Measurements from ENCODE around the gene BMP3. TPM values are rescaled to one million over a fixed set of nuclear protein-coding genes. Genes with fewer than 3 reads are reported as not detected.

Gene BMP3
- total RNA-seq, 2 experiments from 2014 or later = not detected

DNA sequence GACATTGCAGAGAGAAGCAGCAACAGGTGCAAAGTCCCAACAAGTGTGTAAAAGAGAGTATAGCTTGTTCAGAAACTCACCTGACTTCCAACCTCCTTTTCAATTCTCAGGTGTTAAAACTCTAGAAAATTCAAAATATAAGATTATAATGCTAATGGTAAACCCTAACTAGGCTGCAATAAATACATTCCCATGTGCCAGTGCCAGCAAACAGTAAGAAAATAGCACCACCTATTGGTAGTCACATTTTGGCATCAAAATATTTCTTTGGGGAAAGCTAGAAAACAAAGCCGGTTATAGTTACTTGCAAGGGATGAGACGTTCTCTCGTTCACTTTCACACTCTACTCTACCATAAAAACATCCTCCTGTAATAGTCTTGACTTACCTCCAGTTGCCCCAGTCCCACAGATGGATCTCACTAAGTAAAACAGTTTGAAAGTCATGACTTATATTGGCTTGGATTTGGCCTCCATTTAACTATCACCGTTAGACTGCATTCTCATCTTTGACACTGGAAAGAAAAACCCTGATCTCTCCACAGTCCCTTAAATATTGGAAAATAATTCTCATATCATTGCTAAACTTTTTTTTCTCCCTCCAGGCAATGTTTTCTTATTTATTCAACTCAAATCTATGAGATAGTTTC is 9.6 kb downstream of the BMP3 start:
- ChIA-PET POLR2A (no interaction called here), CTCF (interaction anchor here (1.0 kb wide), 1 partner anchor 674 kb away, joined by 3 read pairs; no protein-coding TSS in a partner anchor)

DNA sequence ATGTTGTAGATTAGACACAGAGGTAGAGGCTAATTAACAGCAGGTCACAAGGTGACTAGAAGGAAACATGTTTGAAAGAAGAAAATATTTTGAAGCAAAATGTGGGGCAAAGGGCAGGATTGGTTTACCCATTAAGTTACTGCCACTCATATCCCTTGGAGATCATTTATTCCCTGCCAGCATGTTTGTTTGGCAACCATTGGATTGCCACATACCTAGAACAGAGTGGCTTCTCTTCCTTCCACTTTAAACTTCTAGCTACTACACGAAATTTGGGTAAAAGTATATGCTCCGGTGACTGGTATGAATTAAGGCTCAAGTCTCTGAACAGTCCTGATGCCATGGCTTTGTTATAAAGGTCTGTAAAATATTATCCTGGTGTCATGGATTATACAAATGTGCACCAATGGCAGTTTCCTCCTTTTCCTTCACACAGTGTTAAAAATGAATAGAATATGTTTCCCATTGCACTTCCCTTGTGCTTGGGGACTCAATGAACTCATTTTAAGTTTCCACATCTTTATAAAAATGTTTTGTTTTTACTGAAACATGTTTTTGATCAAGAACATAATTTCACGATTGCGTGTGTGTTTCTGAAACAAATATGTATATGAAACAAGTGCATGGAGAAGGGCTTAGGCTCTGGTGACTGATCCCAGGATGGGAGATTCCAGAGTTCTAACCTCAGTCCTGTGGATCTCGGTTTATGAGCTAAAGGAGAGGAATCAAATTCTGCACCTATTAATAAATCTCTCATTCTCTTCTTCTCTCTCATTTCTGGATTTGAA is 12.3 kb downstream of the BMP3 start:
- POLR2A ChIA-PET = no interaction called here
- CTCF ChIA-PET = interaction anchor here (0.6 kb wide), 1 partner anchor 319 kb away, joined by 3 read pairs; no protein-coding TSS in a partner anchor

DNA sequence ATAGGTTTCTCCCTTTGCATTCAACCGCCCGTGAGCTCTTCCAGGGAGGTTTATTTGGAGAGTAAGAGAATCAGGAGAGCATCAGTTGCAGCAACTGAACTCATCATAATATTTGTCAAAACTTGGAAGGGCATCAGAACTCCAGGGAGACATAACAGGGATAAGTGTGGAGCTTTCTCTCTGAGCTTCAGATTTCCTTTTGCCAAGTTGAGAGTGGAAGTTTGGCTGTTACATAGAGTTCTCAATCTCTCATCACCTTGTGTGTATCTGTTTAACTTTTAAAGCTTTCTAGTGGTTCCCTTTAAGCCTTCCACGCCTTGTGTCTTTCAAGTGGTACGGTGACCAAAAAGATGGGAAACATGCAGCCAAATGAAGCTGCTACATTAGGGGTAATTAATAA is 18.8 kb downstream of the BMP3 start:
- CTCF ChIA-PET = interaction anchor here (0.6 kb wide), 1 partner anchor 739 kb away, joined by 3 read pairs; no protein-coding TSS in a partner anchor
- POLR2A ChIA-PET = no interaction called here

DNA sequence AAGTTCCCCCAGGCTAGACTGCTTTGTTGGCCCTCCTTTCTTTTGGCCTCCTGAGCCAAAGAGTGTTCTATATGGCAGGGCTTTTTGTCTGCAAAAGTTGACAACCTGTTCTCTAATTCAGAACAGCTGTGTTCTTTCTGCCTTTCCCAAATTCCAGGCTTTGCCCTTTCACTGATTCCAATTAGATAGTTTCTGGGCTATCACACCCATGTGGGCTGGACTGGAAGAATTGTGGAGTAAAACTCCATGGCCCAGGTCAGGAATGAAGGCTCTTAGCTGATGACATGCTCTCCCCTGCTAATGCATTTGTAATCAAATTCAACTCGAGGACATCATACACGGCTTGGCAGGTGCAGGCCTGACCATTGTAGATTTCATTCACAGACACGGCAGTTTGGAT is 19.4 kb downstream of the BMP3 start:
- ChIA-PET CTCF (interaction anchor here (0.6 kb wide), 1 partner anchor 739 kb away, joined by 3 read pairs; no protein-coding TSS in a partner anchor), POLR2A (no interaction called here)

DNA sequence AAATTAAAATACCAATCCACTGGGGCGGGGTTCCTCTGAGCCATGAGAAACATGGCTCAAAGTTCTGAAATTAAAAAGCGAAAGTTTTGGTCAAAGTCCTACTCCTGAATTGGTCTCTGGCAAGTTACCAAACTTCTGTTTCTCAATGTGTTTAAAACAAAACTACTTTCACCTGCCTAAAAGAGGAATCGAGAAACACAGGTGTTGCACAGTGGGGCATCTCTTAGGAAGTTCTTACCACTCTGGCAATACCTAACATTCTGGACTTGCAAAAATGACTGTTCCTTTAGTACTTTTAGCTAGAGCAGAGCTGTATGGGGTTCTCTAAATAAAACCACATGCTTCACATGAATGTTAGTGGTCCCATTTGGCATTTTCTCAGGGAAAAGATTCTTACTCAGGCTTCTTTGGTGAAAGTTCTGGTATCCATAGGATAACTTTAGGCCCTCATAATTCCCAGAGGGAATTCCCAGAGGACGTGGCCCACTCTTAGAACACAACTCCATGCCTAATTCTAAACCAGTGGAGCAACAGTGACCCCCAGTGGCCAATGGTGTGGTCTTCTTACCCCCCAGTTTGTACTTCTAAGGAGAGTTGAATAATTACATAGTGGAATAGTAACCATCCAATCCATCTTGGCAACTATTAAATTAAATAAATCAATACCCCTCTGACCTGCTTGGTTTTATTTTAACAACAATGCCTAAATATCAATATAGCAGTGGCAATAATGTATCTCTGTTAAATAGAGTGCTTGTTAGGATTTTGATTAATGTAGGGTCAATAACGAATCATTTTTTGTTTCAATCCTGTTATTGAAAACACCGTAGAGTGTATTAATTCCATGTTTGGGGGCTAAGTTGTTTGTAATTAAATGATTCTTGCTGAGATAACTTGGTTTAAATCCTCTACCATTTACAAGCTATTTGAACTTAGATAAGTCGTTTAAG is 21.9 kb downstream of the BMP3 start:
- CTCF ChIA-PET = interaction anchor here (0.7 to 1.6 kb wide), 2 partner anchors 15 to 1216 kb away, joined by 3 to 4 read pairs; no protein-coding TSS in a partner anchor
- POLR2A ChIA-PET = no interaction called here

DNA sequence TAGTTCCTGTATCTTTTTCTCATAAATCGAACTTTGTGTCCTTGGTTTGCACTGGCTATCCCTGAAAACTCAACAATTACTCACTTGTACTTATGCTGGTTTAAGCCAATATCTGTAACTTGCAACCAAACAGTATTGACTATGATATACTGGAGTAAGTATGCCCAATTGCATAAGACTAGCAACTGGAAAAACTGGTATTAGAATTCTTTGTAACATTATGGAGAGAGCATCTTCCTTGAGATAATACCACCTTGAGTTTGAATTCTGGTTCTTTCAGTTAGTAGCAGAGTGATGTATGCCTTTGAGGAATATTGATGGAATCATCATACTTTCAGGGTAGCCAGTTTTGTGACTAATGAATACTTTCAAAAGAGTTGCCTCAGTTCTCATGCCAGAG is 28.1 kb downstream of the BMP3 start:
- ChIA-PET CTCF (no interaction called here), POLR2A (no interaction called here)

DNA sequence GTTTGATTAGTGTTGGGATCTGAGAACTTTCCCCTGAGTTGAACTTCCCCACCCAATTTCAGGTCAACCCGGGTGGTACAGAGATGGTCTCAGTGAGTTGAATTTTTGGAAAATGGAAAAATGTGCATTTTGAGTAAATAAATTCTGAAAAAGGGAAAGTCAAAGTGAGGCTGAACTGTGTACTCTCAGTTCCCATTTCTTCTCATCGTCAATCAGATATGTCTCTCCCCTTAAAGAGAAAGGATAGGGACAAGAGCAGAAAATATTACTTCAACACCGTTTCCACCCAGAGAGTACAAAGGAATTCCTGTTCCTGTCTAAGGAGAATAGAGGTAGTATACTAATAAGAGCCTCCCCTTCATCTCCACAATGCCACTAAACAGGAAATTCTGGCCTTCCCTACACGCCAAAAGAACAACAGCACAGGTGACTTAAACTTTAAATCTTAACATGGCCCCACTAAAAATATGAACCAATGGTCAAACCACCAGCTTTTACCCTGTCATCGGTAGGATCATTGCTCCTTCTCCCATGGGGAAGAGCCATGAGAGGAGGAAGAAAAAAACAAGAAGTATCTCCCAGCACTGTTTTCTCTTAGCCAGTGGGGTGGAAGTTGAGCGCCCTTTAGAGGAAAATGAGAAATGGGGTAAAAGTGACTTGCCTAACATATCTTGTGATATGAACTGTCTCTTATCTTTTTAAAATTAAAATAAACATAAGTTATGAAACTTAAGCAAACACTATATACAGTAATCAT is 30.3 kb downstream of the BMP3 start:
- ChIA-PET POLR2A (no interaction called here), CTCF (no interaction called here)

DNA sequence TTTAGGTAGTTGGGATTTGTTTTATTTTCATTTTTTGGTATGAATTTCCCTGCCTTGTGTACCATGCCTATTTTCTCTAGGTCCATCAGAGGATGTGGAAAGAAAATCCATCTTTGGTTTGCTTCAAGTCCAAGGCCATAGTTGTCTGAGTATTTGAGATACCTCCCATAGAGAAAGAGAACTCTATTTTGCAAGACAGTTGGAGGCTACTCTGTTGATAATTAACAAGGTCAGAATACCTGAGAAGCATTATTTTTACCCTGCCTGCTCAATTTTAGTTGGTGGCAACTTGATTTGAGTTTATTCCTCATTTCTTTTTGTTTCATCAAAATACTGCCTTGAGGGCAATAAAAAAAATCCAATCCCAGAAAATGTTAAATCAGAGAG is 30.8 kb downstream of the BMP3 start:
- ChIA-PET POLR2A (no interaction called here), CTCF (no interaction called here)

DNA sequence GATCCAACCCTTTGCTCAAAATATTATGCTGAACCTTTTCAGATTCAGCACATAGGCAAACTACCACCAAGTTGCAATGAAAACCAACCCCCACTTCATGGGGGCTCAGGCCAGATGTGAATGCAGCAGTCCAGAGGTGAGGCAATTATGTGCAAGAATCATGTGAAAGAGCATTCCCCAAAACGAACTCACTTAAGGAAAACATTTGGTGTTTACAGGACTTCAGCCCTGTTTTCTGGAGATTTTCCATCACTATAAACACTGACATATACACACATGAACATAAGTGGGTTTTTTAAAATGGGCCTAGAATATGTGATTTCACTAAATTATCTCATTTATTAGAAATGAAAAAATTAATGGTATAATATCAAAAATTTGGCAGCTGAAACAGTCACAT is 31.5 kb downstream of the BMP3 start:
- POLR2A ChIA-PET = no interaction called here
- CTCF ChIA-PET = no interaction called here

DNA sequence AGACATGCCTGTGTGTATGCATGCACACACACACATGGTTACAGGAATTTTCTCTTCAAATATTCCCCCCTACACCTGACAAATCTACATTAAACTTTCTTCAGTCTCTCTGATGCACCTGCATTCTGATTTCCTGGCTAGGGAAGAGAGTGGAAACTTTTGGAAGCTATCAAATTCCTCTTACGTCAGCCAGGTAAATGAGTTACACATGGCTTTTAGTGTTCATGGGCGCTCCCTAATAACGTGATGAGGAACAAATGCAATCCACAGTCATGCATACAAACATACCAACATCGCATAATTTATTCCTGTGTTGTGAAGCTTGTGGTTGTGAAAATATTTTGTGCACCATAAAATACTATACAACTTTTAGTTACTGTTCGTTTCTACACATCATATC is 34.9 kb downstream of the BMP3 start:
- ChIA-PET POLR2A (no interaction called here), CTCF (no interaction called here)

DNA sequence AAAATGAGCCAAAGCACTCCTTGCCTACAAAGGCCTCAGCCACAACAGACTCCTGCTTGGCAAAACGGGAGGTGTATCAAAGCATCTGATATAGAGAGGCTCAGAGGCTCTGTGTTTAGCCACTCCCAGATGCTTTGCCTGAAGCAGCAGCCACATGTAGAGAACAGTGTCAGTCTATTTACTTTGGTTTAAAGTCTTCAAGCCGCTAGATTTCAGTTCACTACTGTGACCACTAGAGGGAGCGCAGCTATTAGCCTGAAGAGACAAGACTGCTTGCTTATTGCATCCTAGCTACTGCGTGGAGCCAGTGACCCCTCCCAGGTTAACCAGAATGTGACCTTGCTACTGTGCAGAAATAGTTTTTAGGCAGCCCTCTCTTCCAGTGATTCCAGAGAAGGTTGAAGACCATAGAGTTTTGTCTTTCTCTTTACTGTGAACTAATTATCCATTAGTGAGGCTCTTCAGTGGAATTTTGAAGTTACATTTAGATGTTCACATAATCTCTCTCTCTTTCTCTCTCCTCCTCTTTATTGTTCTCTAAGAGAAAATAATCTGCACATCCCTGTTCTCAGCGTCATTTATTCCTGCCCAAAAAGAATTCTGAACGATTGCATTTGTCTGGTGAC is 39.3 kb downstream of the BMP3 start:
- POLR2A ChIA-PET = no interaction called here
- CTCF ChIA-PET = interaction anchor here (1.0 to 1.4 kb wide), 3 partner anchors 10 to 282 kb away, joined by 3 to 4 read pairs (median 4); no protein-coding TSS in a partner anchor

DNA sequence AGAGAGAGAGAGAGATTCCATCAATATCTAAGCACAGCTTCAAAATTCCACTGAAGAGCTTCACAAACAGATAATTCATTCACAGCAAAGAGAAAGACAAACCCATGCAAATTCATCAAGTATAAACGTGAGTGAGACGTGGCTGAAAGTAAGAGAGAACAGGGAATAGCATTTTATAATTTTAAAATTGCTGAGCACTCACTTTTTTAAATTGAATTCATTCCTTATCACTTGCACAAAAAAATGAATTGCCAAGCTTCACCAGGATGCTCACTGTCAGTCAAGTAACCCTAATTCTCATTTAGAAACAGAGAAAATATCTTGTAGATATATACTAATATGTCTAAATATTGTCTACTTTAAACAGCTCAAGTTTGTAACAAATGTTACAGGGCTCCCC is 40.5 kb downstream of the BMP3 start:
- POLR2A ChIA-PET = no interaction called here
- CTCF ChIA-PET = interaction anchor here (1.7 kb wide), 1 partner anchor 281 kb away, joined by 5 read pairs; no protein-coding TSS in a partner anchor

DNA sequence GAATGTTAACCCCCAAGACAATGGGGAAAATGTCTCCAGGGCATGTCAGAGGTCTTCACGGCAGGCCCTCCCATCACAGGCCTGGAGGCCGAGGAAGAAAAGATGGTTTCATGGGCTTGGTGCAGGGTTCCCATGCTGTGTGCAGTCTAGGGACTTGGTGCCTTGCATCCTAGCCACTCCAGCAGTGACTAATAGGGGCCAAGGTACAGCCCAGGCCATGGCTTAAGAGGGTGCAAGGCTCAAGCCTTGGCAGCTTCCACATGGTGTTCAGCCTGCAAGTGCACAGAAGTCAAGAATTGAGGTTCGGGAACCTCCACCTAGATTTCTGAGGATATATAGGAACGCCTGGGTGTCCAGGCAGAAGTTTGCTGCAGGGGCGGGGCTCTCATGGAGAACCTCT is 50.6 kb downstream of the BMP3 start:
- POLR2A ChIA-PET = interaction anchor here (0.7 kb wide), 1 partner anchor 1183 kb away, joined by 3 read pairs; no protein-coding TSS in a partner anchor
- CTCF ChIA-PET = no interaction called here

DNA sequence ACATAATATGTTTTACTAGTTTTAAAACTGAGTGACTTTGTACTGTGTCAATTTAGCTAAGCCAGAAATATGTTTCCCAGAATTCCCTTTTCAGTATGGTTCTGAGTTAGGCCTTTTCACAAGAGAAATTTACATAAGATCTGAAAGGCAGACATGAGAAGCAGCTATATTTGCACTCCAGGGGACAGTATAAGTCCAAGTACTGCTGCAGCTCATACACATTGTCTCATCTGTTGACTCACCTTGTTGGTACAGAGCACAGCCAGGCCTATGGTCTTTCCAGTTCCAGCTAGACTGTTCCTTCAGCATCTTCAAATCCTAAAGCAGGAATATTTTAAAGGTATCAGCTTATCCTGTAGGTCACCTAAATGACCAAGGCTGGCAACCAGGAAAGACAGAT is 53.5 kb downstream of the BMP3 start:
- ChIA-PET POLR2A (no interaction called here), CTCF (no interaction called here)

DNA sequence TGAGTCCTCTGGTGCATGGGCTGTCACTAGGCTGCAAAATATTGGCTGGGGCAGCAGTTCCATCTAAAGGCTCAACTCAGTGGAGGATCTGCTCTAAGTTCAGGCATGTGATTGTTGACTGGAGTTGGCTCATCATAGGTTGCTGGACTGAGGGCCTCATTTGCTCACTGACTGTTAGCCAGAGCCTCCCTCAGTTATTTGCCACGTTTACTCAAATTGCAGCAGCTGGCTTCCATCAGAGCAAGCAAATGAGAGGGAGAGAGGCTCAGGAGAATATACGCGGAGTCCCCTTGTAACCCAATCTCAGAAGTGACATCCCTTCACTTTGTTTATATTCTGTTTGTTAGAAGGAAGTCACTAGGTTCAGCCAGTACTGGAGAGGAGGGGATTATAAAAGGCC is 54.1 kb downstream of the BMP3 start:
- ChIA-PET CTCF (no interaction called here), POLR2A (interaction anchor here (0.6 kb wide), 1 partner anchor 17 kb away, joined by 3 read pairs; no protein-coding TSS in a partner anchor)

DNA sequence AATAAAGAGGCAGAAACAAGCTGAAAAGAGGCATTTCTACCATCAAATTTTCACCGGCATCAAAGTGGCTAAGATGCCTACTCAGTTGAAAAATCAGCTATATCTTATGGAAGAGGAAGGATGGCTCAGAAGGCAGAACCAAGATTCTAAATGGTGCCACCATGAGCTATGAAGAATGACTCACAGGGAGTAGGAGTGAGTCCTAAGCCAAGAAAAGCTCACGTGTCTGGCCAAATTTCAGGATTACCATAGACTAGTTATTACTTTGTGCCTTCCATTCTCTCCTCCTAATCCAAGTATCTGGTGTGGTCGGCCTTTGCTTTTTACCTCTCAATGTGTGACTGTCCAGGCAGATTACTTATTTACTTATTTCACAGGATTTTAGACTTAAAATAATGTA is 54.8 kb downstream of the BMP3 start:
- CTCF ChIA-PET = interaction anchor here (0.7 kb wide), 1 partner anchor 270 kb away, joined by 3 read pairs; no protein-coding TSS in a partner anchor
- POLR2A ChIA-PET = interaction anchor here (0.6 kb wide), 1 partner anchor 17 kb away, joined by 3 read pairs; no protein-coding TSS in a partner anchor

DNA sequence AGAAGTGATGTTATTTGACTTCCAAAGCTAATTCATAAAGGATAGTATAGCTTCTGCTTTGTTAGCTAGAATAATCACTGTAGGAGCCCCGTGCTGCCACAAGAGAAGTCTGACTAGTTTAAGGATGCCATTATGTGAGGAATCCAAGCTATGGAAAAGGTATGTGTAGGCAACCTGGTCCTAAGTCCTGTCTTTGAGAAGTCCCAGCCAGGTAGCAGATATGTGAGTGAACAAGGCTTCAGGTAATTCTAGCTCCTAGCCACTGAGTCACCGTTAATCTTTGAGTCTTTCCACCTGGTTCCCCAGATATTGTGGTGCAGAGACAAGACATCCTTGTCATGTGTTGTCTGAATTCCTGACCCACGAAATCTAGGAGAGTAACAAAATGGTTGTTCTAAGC is 55.5 kb downstream of the BMP3 start:
- ChIA-PET POLR2A (no interaction called here), CTCF (interaction anchor here (0.7 kb wide), 1 partner anchor 270 kb away, joined by 3 read pairs; no protein-coding TSS in a partner anchor)

DNA sequence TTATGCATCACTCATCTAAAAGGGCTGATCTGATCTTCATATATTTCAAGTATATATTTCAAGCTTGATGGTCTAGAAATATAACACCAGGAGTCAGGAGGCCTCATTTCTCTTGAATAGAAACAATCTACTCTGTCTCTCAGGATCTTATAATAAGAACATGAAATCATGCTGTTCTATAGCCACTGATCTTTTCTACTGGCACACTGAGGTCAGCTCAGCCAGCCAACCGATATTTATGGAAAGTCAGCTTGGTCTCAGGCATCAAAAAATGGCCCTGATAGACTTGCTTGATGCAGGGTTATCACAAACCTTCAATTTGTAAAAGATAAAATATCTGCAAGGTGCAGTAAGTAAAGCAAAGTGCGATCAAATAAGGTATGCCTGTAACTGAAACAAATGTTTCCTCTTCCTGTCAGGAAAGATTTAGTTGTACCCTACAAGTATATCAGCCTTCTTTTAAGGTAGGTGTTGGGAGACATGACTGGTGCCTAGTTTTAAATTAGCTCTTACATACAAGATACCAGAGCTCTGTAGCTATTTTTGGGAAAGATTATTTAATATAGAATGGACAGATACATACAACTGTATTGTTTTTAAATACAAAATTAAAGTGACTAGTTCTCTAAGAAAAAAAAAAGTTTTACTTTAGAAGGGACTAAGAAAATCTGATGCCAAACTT is 63.4 kb downstream of the BMP3 start:
- ChIA-PET POLR2A (no interaction called here), CTCF (no interaction called here)

All from activated CD8-positive, alpha-beta memory T cell treated with anti-CD3 and anti-CD28 coated beads for 36 hours (primary cell).